Mesothelial cell of epicardium (in vitro differentiated cells): Measurements from ENCODE around the gene PITPNC1. TPM values are rescaled to one million over a fixed set of nuclear protein-coding genes. Genes with fewer than 3 reads are reported as not detected.

Source experiments
- DNase-seq, 2 experiments: peaks; one replicate each; pipeline ENCODE4 v3.0.0; 2021; ENCODE audit warnings: low spot score in 2 of 2; ENCODE audit not compliant: unreplicated experiment in 2 of 2
- H3K27ac Mint-ChIP-seq: 2 replicates; pipeline ENCODE4 v1.8.0; 2021; ENCODE audit warnings: mixed read lengths
- H3K27me3 Mint-ChIP-seq: 2 replicates; pipeline ENCODE4 v1.8.0; 2021; ENCODE audit warnings: low read depth, mixed read lengths
- H3K36me3 Mint-ChIP-seq: 2 replicates; pipeline ENCODE4 v1.8.0; 2021; ENCODE audit warnings: mixed read lengths
- H3K4me1 Mint-ChIP-seq: 2 replicates; pipeline ENCODE4 v1.8.0; 2021; ENCODE audit warnings: mixed read lengths
- H3K4me3 Mint-ChIP-seq: 2 replicates; pipeline ENCODE4 v1.8.0; 2021; ENCODE audit warnings: mild to moderate bottlenecking, moderate library complexity, mixed read lengths
- H3K9me3 Mint-ChIP-seq: 2 replicates; pipeline ENCODE4 v1.8.0; 2021; ENCODE audit warnings: mixed read lengths
- total RNA-seq: library from RNA; stranded (reverse); gene quantifications from 3 replicates; pipeline ENCODE4 v1.2.1, GENCODE V29; 2021
- TF ChIP-seq, protein P1 (sequence below): fragments of 200-600 bp; sonication (generic); IDR thresholded peaks from one replicate; pipeline ENCODE4 v1.5.0; 2021; ENCODE audit warnings: antibody characterized with exemption; ENCODE audit not compliant: unreplicated experiment

PITPNC1 gene
- total RNA-seq, 1 donor from 2014 or later: 19.9 TPM

DNA sequence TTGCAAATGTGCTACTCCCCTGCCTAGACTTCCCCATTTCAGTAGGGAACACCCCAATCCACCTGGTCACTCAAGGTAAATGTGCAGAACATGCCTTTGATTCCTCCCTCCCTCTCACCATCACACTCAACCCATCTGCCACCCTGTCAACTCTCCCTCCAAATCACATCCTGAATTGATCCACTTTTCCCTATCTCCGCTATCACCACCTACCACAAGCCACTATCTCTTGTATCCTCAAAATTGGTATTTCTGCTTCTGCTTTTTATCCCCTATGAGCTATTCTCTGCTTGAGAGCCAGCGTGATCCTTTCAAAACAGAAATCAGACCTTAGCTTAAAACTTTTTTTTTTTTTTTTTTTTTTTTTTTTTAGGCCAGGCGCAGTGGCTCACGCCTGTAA lies 335.3 kb downstream of the PITPNC1 start:
- no peak overlapping the region for H3K27ac Mint-ChIP-seq
- no peaks in the 10 kb centered on the region for H3K36me3 Mint-ChIP-seq
- DNase-seq: no peak
- TF ChIP-seq, protein P1, sequence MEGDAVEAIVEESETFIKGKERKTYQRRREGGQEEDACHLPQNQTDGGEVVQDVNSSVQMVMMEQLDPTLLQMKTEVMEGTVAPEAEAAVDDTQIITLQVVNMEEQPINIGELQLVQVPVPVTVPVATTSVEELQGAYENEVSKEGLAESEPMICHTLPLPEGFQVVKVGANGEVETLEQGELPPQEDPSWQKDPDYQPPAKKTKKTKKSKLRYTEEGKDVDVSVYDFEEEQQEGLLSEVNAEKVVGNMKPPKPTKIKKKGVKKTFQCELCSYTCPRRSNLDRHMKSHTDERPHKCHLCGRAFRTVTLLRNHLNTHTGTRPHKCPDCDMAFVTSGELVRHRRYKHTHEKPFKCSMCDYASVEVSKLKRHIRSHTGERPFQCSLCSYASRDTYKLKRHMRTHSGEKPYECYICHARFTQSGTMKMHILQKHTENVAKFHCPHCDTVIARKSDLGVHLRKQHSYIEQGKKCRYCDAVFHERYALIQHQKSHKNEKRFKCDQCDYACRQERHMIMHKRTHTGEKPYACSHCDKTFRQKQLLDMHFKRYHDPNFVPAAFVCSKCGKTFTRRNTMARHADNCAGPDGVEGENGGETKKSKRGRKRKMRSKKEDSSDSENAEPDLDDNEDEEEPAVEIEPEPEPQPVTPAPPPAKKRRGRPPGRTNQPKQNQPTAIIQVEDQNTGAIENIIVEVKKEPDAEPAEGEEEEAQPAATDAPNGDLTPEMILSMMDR: no peak
- peaks cover 6% of the 10 kb centered on the region for H3K9me3 Mint-ChIP-seq
- no peak overlapping the region for H3K4me3 Mint-ChIP-seq
- peaks cover 4% of the 10 kb centered on the region for H3K4me1 Mint-ChIP-seq
- H3K27me3 Mint-ChIP-seq: peaks cover 2% of the 10 kb centered on the region

DNA sequence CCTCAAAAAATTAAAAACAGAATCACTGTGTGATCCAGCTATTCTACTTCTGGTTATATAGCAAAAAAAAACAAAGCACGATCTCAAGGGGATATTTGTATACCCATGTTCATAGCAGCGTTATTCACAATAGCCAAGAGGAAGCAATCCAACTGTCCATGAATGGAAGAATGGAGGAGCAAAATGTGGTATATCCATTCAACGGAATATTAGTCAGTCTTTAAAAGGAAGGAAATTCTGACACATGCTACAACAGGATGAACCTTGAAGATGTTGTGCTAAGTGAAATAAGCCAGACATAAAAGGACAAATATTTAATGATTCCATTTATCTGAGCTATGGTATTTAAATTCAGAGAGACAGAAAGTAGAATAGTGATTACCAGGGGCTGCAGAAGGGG lies 336.1 kb downstream of the PITPNC1 start:
- no peaks in the 10 kb centered on the region for H3K36me3 Mint-ChIP-seq
- DNase-seq: no peak
- H3K27me3 Mint-ChIP-seq: peaks cover 2% of the 10 kb centered on the region
- H3K4me1 Mint-ChIP-seq: peaks cover 4% of the 10 kb centered on the region
- no peak overlapping the region for H3K27ac Mint-ChIP-seq
- TF ChIP-seq, protein P1: no peak
- peaks cover 6% of the 10 kb centered on the region for H3K9me3 Mint-ChIP-seq
- no peak overlapping the region for H3K4me3 Mint-ChIP-seq

DNA sequence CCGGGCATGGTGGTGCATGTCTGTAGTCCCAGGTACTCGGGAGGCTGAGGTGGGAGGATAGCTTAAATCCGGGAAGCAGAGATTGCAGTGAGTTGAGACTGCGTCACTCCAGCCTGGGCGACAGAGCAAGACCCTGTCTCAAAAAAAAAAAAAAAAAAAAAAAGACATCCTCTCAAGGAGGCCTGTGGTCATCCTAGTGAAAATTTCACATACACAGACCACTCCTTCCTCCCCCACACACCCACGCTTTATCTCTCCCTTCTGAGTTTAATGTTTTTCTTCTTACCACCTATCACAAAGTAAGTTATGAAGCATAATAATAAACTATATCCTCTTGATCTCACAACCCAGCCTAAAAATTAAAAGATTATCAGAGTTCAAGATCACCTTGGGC lies 339.3 kb downstream of the PITPNC1 start:
- H3K9me3 Mint-ChIP-seq: peaks cover 6% of the 10 kb centered on the region
- DNase-seq: no peak
- no peaks in the 10 kb centered on the region for H3K27me3 Mint-ChIP-seq
- H3K4me1 Mint-ChIP-seq: peaks cover 8% of the 10 kb centered on the region
- H3K36me3 Mint-ChIP-seq: peaks cover 4% of the 10 kb centered on the region
- TF ChIP-seq, protein P1: no peak
- H3K4me3 Mint-ChIP-seq: no peak overlapping the region
- no peak overlapping the region for H3K27ac Mint-ChIP-seq

DNA sequence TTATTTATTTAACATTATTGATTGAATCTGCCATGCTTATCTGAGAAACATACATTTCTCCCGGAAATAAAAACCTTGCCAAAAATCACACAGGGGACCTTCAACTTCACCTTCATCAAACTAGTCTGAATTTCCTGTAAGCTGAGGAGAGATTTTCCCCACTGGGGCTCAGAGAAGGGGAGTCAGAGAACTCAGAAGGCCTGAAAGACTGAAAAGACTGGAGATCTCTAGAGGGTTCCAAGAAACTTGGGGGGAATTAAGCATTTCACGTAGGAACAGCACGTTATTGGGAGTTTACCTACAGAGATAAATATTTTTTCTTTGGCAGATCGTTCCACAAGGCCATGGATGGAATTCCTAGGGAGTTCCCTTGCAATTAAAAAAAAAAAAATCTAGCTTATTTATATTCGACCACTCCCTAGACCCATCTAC lies 340.1 kb downstream of the PITPNC1 start:
- Mint-ChIP-seq H3K9me3 (peaks cover 6% of the 10 kb centered on the region), H3K4me1 (peaks cover 8% of the 10 kb centered on the region), H3K4me3 (peak overlapping the region; percentile 99), H3K36me3 (peaks cover 12% of the 10 kb centered on the region), H3K27ac (peak overlapping the region; percentile 99), H3K27me3 (no peaks in the 10 kb centered on the region)
- no peak for DNase-seq
- TF ChIP-seq, protein P1: no peak

DNA sequence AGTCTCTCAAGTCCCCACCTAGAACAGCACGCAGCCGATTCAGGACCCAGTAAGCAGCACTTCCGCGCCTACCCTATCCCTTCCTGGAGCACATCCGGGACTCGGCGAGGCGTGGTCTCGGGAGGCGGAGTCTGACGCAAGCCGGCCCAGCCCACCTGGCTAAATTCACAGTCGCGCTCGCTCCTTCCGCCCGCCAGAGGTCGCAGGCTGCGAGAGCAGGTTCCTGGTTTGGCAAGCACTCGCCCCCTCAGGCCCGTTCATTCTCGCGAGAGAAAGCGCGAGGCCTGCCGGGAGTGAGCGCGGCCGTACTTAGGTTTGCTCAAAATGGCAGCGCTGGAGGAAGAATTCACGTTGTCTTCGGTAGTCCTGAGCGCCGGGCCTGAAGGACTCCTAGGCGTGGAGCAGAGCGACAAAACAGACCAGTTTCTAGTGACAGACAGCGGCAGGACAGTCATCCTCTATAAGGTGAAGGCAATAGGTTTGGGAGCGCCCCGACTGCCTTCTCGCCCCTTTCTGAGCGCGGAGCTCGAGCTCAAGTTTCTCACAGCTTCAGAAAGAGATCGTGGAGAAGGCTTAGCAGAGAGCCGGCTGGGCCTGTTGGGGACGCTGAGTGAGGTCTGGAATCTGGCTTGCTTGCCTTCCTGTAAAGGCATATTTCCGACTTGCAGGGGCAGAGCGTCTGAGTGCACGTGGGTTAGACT lies 340.7 kb downstream of the PITPNC1 start, which contains the start of gene NOL11:
Gene NOL11 (plus strand): TSS at position 313 of the 701 bp plus-strand sequence. CDS start 12 bp downstream, at position 325.
- DNase-seq: peak; percentile 95 to 99
- H3K27me3 Mint-ChIP-seq: no peaks in the 10 kb centered on the region
- H3K36me3 Mint-ChIP-seq: peaks cover 15% of the 10 kb centered on the region
- H3K9me3 Mint-ChIP-seq: peaks cover 6% of the 10 kb centered on the region
- H3K27ac Mint-ChIP-seq: peak within 1 kb of the TSS; percentile 99
- peaks cover 8% of the 10 kb centered on the region for H3K4me1 Mint-ChIP-seq
- TF ChIP-seq, protein P1: peak; percentile 84
- H3K4me3 Mint-ChIP-seq: peak within 1 kb of the TSS; percentile 99
